OCI-LY7 (cell line): ENCODE results near the gene FAM3B. TPM values are rescaled to one million over a fixed set of nuclear protein-coding genes. Genes with fewer than 3 reads are reported as not detected.

Experiments used
- BruUV-seq: library from RNA; stranded (reverse); fragments of 400-500 nt; replicated peaks from 2 replicates; lab custom pipeline; 2021; lab: Mats Ljungman, UMichigan
- CTCF ChIA-PET: fragments of 300-600 bp; sonication (Branson Sonifier 250); formaldehyde crosslinking; loops from one replicate; lab custom pipeline; 2022; ENCODE audit warnings: antibody characterized with exemption; ENCODE audit not compliant: unreplicated experiment; lab: Charles Lee
- POLR2A ChIA-PET: fragments of 300-600 bp; sonication (Branson Sonifier 250); formaldehyde crosslinking; loops from one replicate; lab custom pipeline; 2022; ENCODE audit warnings: antibody characterized with exemption; lab: Charles Lee
- DNase-seq: peaks from one replicate; pipeline ENCODE4 v3.0.0-alpha.2; 2015; ENCODE audit warnings: low spot score
- H2AFZ ChIP-seq: fragments of 200-600 bp; sonication (generic), shearing (Covaris generic); 2 replicates; pipeline ENCODE4 v1.6.1; 2014; ENCODE audit warnings: mild to moderate bottlenecking, antibody characterized with exemption, low read length, moderate library complexity
- H3K27ac ChIP-seq: fragments of 200-600 bp; sonication (generic); 2 replicates; pipeline ENCODE4 v1.5.1; 2014; ENCODE audit warnings: mixed run types, low read depth, mild to moderate bottlenecking, moderate library complexity, low read length, inconsistent platforms; ENCODE audit not compliant: poor library complexity, severe bottlenecking
- H3K36me3 ChIP-seq: fragments of 200-600 bp; sonication (generic); 2 replicates; pipeline ENCODE4 v1.6.1; 2014; ENCODE audit warnings: mild to moderate bottlenecking, antibody characterized with exemption, low read length, moderate library complexity, mixed read lengths; ENCODE audit not compliant: insufficient read depth
- H3K4me1 ChIP-seq: fragments of 200-600 bp; sonication (generic); 2 replicates; pipeline ENCODE4 v1.5.1; 2014; ENCODE audit warnings: mild to moderate bottlenecking, low read length; ENCODE audit not compliant: insufficient read depth, poor library complexity, severe bottlenecking
- H3K4me2 ChIP-seq: fragments of 200-600 bp; sonication (generic); 2 replicates; pipeline ENCODE4 v1.6.1; 2014; ENCODE audit warnings: mild to moderate bottlenecking, low read length
- H3K4me3 ChIP-seq: fragments of 200-600 bp; sonication (generic); 2 replicates; pipeline ENCODE4 v1.5.1; 2014; ENCODE audit warnings: mild to moderate bottlenecking, low read depth, low read length; ENCODE audit not compliant: poor library complexity, severe bottlenecking
- H3K79me2 ChIP-seq: fragments of 200-600 bp; sonication (generic); 2 replicates; pipeline ENCODE4 v1.6.1; 2016; ENCODE audit warnings: low read depth, mild to moderate bottlenecking, low read length, moderate library complexity, mixed read lengths; ENCODE audit not compliant: insufficient read depth
- H3K9me2 ChIP-seq: fragments of 200-600 bp; sonication (generic); 2 replicates; pipeline ENCODE4 v1.6.1; 2016; ENCODE audit warnings: mild to moderate bottlenecking, low read length, mixed read lengths; ENCODE audit not compliant: insufficient read depth
- H3K9me3 ChIP-seq: fragments of 200-600 bp; sonication (generic); 2 replicates; pipeline ENCODE4 v1.6.1; 2014; ENCODE audit warnings: mild to moderate bottlenecking, mixed run types, low read length, mixed read lengths
- H4K20me1 ChIP-seq: fragments of 200-600 bp; sonication (generic); 2 replicates; pipeline ENCODE4 v1.6.1; 2014; ENCODE audit warnings: mild to moderate bottlenecking, antibody characterized with exemption, low read length, moderate library complexity, mixed read lengths; ENCODE audit not compliant: insufficient read depth
- CTCF ChIP-seq: fragments of 200-600 bp; sonication (generic); conservative IDR thresholded peaks from 2 replicates; pipeline ENCODE4 v1.5.1; 2014; ENCODE audit warnings: mild to moderate bottlenecking, antibody characterized with exemption, low read length, moderate library complexity, mixed read lengths
- EZH2phosphoT487 ChIP-seq: fragments of 200-600 bp; sonication (generic); IDR thresholded peaks from 2 replicates; pipeline ENCODE4 v1.6.1; 2018; ENCODE audit warnings: low read depth, borderline replicate concordance, mild to moderate bottlenecking, mixed run types, antibody characterized with exemption, low read length, moderate library complexity, mixed read lengths
- intact Hi-C: fragments of 100-400 bp; cut with micrococcal nuclease; formaldehyde crosslinking; loops from one replicate; pipeline ENCODE4 v1.10.0; 2022; ENCODE audit not compliant: unreplicated experiment
- total RNA-seq, 2 experiments: library from RNA; depleted of rRNA in 1 of 2; stranded (reverse); fragments of >200 nt in 1 of 2; shearing (Covaris generic) in 1 of 2; gene quantifications; 2 replicates each; pipeline ENCODE4 v1.2.3, GENCODE V29; 2014 to 2022

FAM3B gene
- total RNA-seq, 2 experiments from 2014 or later, result 0.19 TPM; not detected in 1

GRCh38 chr21:41370840-41371684, 54.5 kb downstream of the FAM3B start:
- Histone ChIP-seq H3K9me3 (no peaks in the 10 kb centered on the region), H3K4me2 (peak overlapping the region; percentile 86; the same call in 1 of the 2 replicates), H4K20me1 (no peaks in the 10 kb centered on the region), H3K4me3 (no peak overlapping the region), H2AFZ (no peak overlapping the region), H3K4me1 (peaks cover 42% of the 10 kb centered on the region), H3K9me2 (no peaks in the 10 kb centered on the region), H3K79me2 (peaks cover 3% of the 10 kb centered on the region; the same call in 1 of the 2 replicates), H3K36me3 (no peaks in the 10 kb centered on the region), H3K27ac (no peak overlapping the region)
- ChIA-PET CTCF (interaction anchor here (1.0 kb wide), 1 partner anchor 7 kb away, joined by 3 read pairs; no protein-coding TSS in a partner anchor), POLR2A (no interaction called here)
- intact Hi-C loops, result no loop called here
- TF ChIP-seq EZH2phosphoT487 (no peak), CTCF (no peak)
- no peak for DNase-seq
- BruUV-seq, result no TSS peak

- Histone ChIP-seq H3K27ac (no peak overlapping the region), H3K4me3 (no peak overlapping the region), H4K20me1 (no peaks in the 10 kb centered on the region), H2AFZ (no peak overlapping the region), H3K9me2 (no peaks in the 10 kb centered on the region), H3K4me1 (peaks cover 37% of the 10 kb centered on the region), H3K4me2 (peak overlapping the region; percentile 86; the same call in 1 of the 2 replicates), H3K9me3 (no peaks in the 10 kb centered on the region), H3K36me3 (no peaks in the 10 kb centered on the region), H3K79me2 (peaks cover 3% of the 10 kb centered on the region; the same call in 1 of the 2 replicates)
- TF ChIP-seq EZH2phosphoT487 (no peak), CTCF (no peak)
- intact Hi-C loops, result no loop called here
- CTCF ChIA-PET, result no interaction called here
- BruUV-seq, result no TSS peak
- DNase-seq, result no peak
- POLR2A ChIA-PET, result interaction anchor here (0.6 to 1.1 kb wide), 3 partner anchors 246 to 462 kb away, joined by 3 to 4 read pairs (median 3); no protein-coding TSS in a partner anchor
Measured at GRCh38 chr21:41371685-41372030, 55.1 kb downstream of the FAM3B start.

- BruUV-seq, result no TSS peak
- intact Hi-C loops, result no loop called here
- H4K20me1 ChIP-seq, result no peaks in the 10 kb centered on the region
- no peak overlapping the region for H3K27ac ChIP-seq
- H3K9me2 ChIP-seq, result no peaks in the 10 kb centered on the region
- DNase-seq, result no peak
- TF ChIP-seq EZH2phosphoT487 (no peak), CTCF (no peak)
- H3K4me2 ChIP-seq, result no peak overlapping the region
- H3K36me3 ChIP-seq, result no peaks in the 10 kb centered on the region
- ChIA-PET POLR2A (interaction anchor here (0.6 to 1.0 kb wide), 3 partner anchors 59 to 1037 kb away, joined by 3 to 6 read pairs (median 3); no protein-coding TSS in a partner anchor), CTCF (no interaction called here)
- H3K4me1 ChIP-seq, result peaks cover 21% of the 10 kb centered on the region
- no peaks in the 10 kb centered on the region for H3K79me2 ChIP-seq
- no peak overlapping the region for H3K4me3 ChIP-seq
- H2AFZ ChIP-seq, result no peak overlapping the region
- H3K9me3 ChIP-seq, result no peaks in the 10 kb centered on the region
Measured at GRCh38 chr21:41373253-41373652, 56.7 kb downstream of the FAM3B start.
